Brain microvascular endothelial cell (primary cell): Measurements from ENCODE around the gene PRR22.

Experiments used
- DNase-seq: peaks from one replicate; pipeline ENCODE4 v3.0.0-alpha.2; 2020
- H3K27ac ChIP-seq: fragments of 250-450 bp; sonication (Bioruptor Pico); 2 replicates; pipeline ENCODE4 v1.5.1; 2020; ENCODE audit warnings: mild to moderate bottlenecking, moderate library complexity
- H3K27me3 ChIP-seq: fragments of 250-450 bp; sonication (Bioruptor Pico); replicated peaks from 2 replicates; pipeline ENCODE4 v1.5.1; 2020; ENCODE audit warnings: mild to moderate bottlenecking
- H3K36me3 ChIP-seq: fragments of 250-450 bp; sonication (Bioruptor Pico); replicated peaks from 2 replicates; pipeline ENCODE4 v1.5.1; 2020; ENCODE audit warnings: mild to moderate bottlenecking
- H3K4me3 ChIP-seq: 2 replicates; pipeline ENCODE4 v1.5.1; 2011; ENCODE audit warnings: low read depth, mild to moderate bottlenecking, control low read depth, low read length, moderate library complexity
- CTCF ChIP-seq: IDR thresholded peaks from 2 replicates; pipeline ENCODE4 v1.5.1; 2011; ENCODE audit warnings: low read depth, mild to moderate bottlenecking, moderate library complexity, low read length, control low read depth, inconsistent platforms; ENCODE audit errors: missing control alignments
- in situ Hi-C: cut with HindIII; loops from 2 replicates; pipeline ENCODE4 v1.10.0; 2017; ENCODE audit warnings: low sequenced_read_pairs, low pct_ligation_motif_present

PRR22 gene

GRCh38 chr19:5809053-5809452 lies 24.5 kb upstream of the PRR22 start:
- no peaks in the 10 kb centered on the region for H3K36me3 ChIP-seq
- peaks cover 15% of the 10 kb centered on the region for H3K27me3 ChIP-seq
- TF ChIP-seq CTCF: no peak
- no peak overlapping the region for H3K27ac ChIP-seq
- H3K4me3 ChIP-seq: no peak overlapping the region
- DNase-seq: no peak
- in situ Hi-C loops: no loop called here

- Histone ChIP-seq H3K27ac (no peak overlapping the region), H3K4me3 (no peak overlapping the region), H3K27me3 (peaks cover 15% of the 10 kb centered on the region), H3K36me3 (no peaks in the 10 kb centered on the region)
- TF ChIP-seq CTCF: no peak
- DNase-seq: no peak
- in situ Hi-C loops: no loop called here
Observed at GRCh38 chr19:5808120-5808816, 23.7 kb upstream of the PRR22 start.

- H3K27me3 ChIP-seq: peaks cover 15% of the 10 kb centered on the region
- H3K4me3 ChIP-seq: no peak overlapping the region
- DNase-seq: no peak
- no peak overlapping the region for H3K27ac ChIP-seq
- in situ Hi-C loops: no loop called here
- H3K36me3 ChIP-seq: no peaks in the 10 kb centered on the region
- no peak for TF ChIP-seq CTCF
Observed at GRCh38 chr19:5806905-5807304, 22.4 kb upstream of the PRR22 start.

- H3K36me3 ChIP-seq: no peaks in the 10 kb centered on the region
- H3K27me3 ChIP-seq: peaks cover 15% of the 10 kb centered on the region
- DNase-seq: no peak
- TF ChIP-seq CTCF: no peak
- in situ Hi-C loops: no loop called here
- no peak overlapping the region for H3K27ac ChIP-seq
- H3K4me3 ChIP-seq: no peak overlapping the region
Observed at GRCh38 chr19:5806133-5806489, 21.6 kb upstream of the PRR22 start.

GRCh38 chr19:5805462-5806132 lies 21.1 kb upstream of the PRR22 start:
- Histone ChIP-seq H3K27me3 (peaks cover 15% of the 10 kb centered on the region), H3K4me3 (no peak overlapping the region), H3K36me3 (no peaks in the 10 kb centered on the region), H3K27ac (no peak overlapping the region)
- TF ChIP-seq CTCF: peak; percentile 83
- peak; percentile 33 for DNase-seq
- in situ Hi-C loops: no loop called here
